CD4-positive, alpha-beta memory T cell (primary cell): Measurements from ENCODE around the gene HRH1. TPM values are rescaled to one million over a fixed set of nuclear protein-coding genes. Genes with fewer than 3 reads are reported as not detected.

Experiments
- CTCF ChIA-PET: fragments of 350-600 bp; sonication (Branson Sonifier 250); formaldehyde crosslinking; loops from one replicate; lab custom pipeline; 2021; ENCODE audit warnings: inconsistent platforms; ENCODE audit not compliant: partially characterized antibody; lab: Charles Lee
- POLR2A ChIA-PET: fragments of 350-600 bp; sonication (Branson Sonifier 250); formaldehyde crosslinking; loops from one replicate; lab custom pipeline; 2021; ENCODE audit not compliant: partially characterized antibody; lab: Charles Lee
- DNase-seq, 5 donors: peaks; one replicate each; pipeline versions ENCODE4 v3.0.0 to v3.0.0-alpha.2; 2020 to 2022; ENCODE audit warnings: mixed read lengths in 1 of 5
- H3K27ac ChIP-seq: one replicate; pipeline ENCODE4 v1.7.0; 2013; ENCODE audit warnings: low read depth, low read length
- H3K27me3 ChIP-seq: 2 replicates; pipeline ENCODE4 v1.7.0; 2013; ENCODE audit warnings: mild to moderate bottlenecking, low read length, moderate library complexity; ENCODE audit not compliant: insufficient read depth
- H3K36me3 ChIP-seq: 2 replicates; pipeline ENCODE4 v1.7.0; 2013; ENCODE audit warnings: mild to moderate bottlenecking, low read length, moderate library complexity; ENCODE audit not compliant: insufficient read depth
- H3K4me1 ChIP-seq: 2 replicates; pipeline ENCODE4 v1.7.0; 2013; ENCODE audit warnings: mild to moderate bottlenecking, low read length, moderate library complexity; ENCODE audit not compliant: insufficient read depth
- H3K4me3 ChIP-seq, 2 donors: one replicate each; pipeline ENCODE4 v1.7.0; 2013; ENCODE audit warnings: low read length in 2 of 2, mild to moderate bottlenecking in 1 of 2
- H3K9me3 ChIP-seq, 2 donors: one replicate each; pipeline ENCODE4 v1.7.0; 2013; ENCODE audit warnings: low read length in 2 of 2, control low read depth in 1 of 2; ENCODE audit not compliant: control insufficient read depth in 1 of 2
- H3K27ac Mint-ChIP-seq, 7 donors: one replicate each; pipeline ENCODE4 v1.8.0; 2020 to 2021; ENCODE audit warnings: mixed read lengths in 7 of 7, mild to moderate bottlenecking in 6 of 7, inconsistent platforms in 3 of 7, moderate library complexity in 3 of 7
- H3K27me3 Mint-ChIP-seq, 2 donors: one replicate each; pipeline ENCODE4 v1.8.0; 2020 to 2021; ENCODE audit warnings: mixed read lengths in 2 of 2
- H3K36me3 Mint-ChIP-seq, 2 donors: one replicate each; pipeline ENCODE4 v1.8.0; 2020 to 2021; ENCODE audit warnings: mixed read lengths in 2 of 2, inconsistent platforms in 1 of 2, mild to moderate bottlenecking in 1 of 2
- H3K4me1 Mint-ChIP-seq, 4 donors: one replicate each; pipeline ENCODE4 v1.8.0; 2020 to 2021; ENCODE audit warnings: mixed read lengths in 4 of 4, mild to moderate bottlenecking in 1 of 4
- H3K4me3 Mint-ChIP-seq, 8 donors: one replicate each; pipeline ENCODE4 v1.8.0; 2020 to 2021; ENCODE audit warnings: mixed read lengths in 8 of 8, mild to moderate bottlenecking in 7 of 8, moderate library complexity in 6 of 8, inconsistent platforms in 3 of 8
- H3K9me3 Mint-ChIP-seq, 8 donors: one replicate each; pipeline ENCODE4 v1.8.0; 2020 to 2021; ENCODE audit warnings: mixed read lengths in 8 of 8, mild to moderate bottlenecking in 5 of 8, inconsistent platforms in 3 of 8, moderate library complexity in 1 of 8
- intact Hi-C: fragments of 100-400 bp; cut with micrococcal nuclease; formaldehyde crosslinking; loops from one replicate; pipeline ENCODE4 v1.15.1; 2023
- polyA plus RNA-seq, 2 donors: library from polyadenylated mRNA; unstranded; fragments of 300-500 nt; fragmentation: Illumina TruSeq; gene quantifications; one replicate each; pipeline ENCODE4 v1.2.3, GENCODE V29; 2021
- total RNA-seq, 2 experiments: library from RNA; stranded (reverse); gene quantifications; one replicate each; pipeline ENCODE4 v1.2.3, GENCODE V29; 2021

The HRH1 gene
- total and polyA plus RNA-seq, 4 experiments from 2014 or later: 0.31 to 0.81 (median 0.58) TPM; not detected in 1

DNA sequence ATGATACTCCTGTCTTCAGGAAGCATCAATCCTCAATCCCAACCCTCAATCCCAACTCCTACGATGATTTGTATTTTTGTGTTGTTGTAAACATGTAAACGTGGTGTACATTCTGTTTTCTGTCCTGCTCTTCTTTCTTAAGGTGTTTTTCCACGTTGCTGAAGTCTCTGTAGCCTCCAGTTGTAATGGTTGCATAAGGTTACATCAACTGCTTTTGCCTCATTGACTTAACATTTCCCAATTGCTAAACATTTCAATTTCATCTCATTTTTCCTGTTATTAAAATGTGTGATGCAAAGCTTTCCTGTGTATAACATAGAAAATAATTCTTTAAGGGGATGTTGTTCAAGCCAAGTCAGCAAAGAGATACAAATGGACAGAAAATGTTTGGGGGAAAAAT, 33.4 kb downstream of the HRH1 start:
- H3K4me1 ChIP-seq: no peaks in the 10 kb centered on the region
- intact Hi-C loops: no loop called here
- Mint-ChIP-seq H3K4me3 (no peak overlapping the region), H3K27ac (no peak overlapping the region), H3K4me1 (no peaks in the 10 kb centered on the region), H3K9me3 (peaks cover 0 to 4% (median 0%) of the 10 kb centered on the region in 8 donors), H3K36me3 (no peaks in the 10 kb centered on the region), H3K27me3 (peaks cover 9 to 14% of the 10 kb centered on the region in 2 donors)
- H3K36me3 ChIP-seq: no peaks in the 10 kb centered on the region
- DNase-seq: no peak
- H3K9me3 ChIP-seq: no peaks in the 10 kb centered on the region
- POLR2A ChIA-PET: no interaction called here
- CTCF ChIA-PET: no interaction called here
- no peak overlapping the region for H3K27ac ChIP-seq
- H3K4me3 ChIP-seq: no peak overlapping the region
- no peaks in the 10 kb centered on the region for H3K27me3 ChIP-seq

DNA sequence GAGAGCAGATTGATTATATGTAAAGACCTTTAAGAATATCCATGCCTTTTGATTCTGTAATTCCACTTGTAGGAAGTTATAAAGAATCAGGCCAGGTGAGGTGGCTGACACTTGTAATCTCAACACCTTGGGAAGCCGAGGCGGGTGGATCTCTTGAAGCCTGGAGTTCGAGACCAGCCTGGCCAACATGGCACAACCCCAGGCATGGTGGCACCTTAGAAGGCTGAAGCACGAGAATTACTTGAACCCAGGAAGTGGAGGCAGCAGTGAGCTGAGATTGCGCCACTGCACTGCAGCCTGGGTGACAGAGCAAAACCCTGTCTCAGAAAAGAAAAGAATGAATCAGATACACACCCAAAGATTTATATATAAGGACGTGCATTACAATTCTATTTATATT, 33.9 kb downstream of the HRH1 start:
- Histone ChIP-seq H3K9me3 (no peaks in the 10 kb centered on the region), H3K4me1 (no peaks in the 10 kb centered on the region), H3K27me3 (no peaks in the 10 kb centered on the region), H3K27ac (no peak overlapping the region), H3K4me3 (no peak overlapping the region), H3K36me3 (no peaks in the 10 kb centered on the region)
- peaks cover 0 to 4% (median 0%) of the 10 kb centered on the region in 8 donors for H3K9me3 Mint-ChIP-seq
- H3K4me3 Mint-ChIP-seq: no peak overlapping the region
- H3K4me1 Mint-ChIP-seq: no peaks in the 10 kb centered on the region
- H3K27me3 Mint-ChIP-seq: peaks cover 9 to 14% of the 10 kb centered on the region in 2 donors
- CTCF ChIA-PET: no interaction called here
- no peaks in the 10 kb centered on the region for H3K36me3 Mint-ChIP-seq
- no peak for DNase-seq
- H3K27ac Mint-ChIP-seq: no peak overlapping the region
- intact Hi-C loops: no loop called here
- POLR2A ChIA-PET: no interaction called here

- H3K4me3 Mint-ChIP-seq: no peak overlapping the region
- Histone ChIP-seq H3K9me3 (no peaks in the 10 kb centered on the region), H3K4me3 (no peak overlapping the region), H3K36me3 (no peaks in the 10 kb centered on the region), H3K4me1 (no peaks in the 10 kb centered on the region), H3K27me3 (no peaks in the 10 kb centered on the region), H3K27ac (no peak overlapping the region)
- peaks cover 11 to 19% of the 10 kb centered on the region in 2 donors for H3K27me3 Mint-ChIP-seq
- no peak overlapping the region for H3K27ac Mint-ChIP-seq
- DNase-seq: no peak
- H3K4me1 Mint-ChIP-seq: peaks cover 0 to 3% (median 1%) of the 10 kb centered on the region in 4 donors
- H3K9me3 Mint-ChIP-seq: peaks cover 0 to 5% (median 1%) of the 10 kb centered on the region in 8 donors
- intact Hi-C loops: no loop called here
- ChIA-PET POLR2A (no interaction called here), CTCF (no interaction called here)
- H3K36me3 Mint-ChIP-seq: no peaks in the 10 kb centered on the region
These were observed 40.9 kb downstream of the HRH1 start for GRCh38 chr3:11195201-11195600.

DNA sequence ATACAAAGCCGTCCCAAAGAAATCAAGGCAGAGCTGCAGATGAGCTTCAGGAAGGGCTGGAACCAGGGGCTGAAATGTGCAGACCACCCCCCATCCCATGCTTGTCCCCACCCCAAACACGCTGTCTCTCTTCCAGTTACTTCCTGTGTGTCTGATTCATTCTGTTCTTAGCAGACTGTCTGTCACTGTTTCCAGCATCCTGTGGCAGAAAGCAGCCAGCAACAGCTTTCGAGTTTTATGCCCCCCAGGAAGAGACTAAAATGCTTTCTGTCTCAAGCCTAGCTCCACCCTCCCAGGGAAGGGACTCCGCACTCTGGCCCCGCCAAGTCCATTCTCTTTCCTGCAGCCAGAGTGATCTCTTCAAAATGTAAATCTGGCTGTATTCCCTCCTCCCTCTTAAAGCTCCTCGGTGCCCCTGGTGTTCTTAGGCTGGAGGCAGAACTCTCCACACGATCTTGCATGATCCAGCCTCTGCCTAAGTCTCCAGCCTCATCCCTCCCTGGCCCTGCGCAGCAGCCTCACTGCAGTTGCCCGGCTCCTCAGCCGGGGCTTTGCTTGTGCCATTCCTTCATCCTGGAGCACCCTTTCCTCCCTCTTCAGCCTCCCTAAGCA, 41.5 kb downstream of the HRH1 start:
- intact Hi-C loops: no loop called here
- no peak for DNase-seq
- CTCF ChIA-PET: no interaction called here
- Histone ChIP-seq H3K4me1 (no peaks in the 10 kb centered on the region), H3K4me3 (no peak overlapping the region), H3K36me3 (no peaks in the 10 kb centered on the region), H3K27ac (no peak overlapping the region), H3K9me3 (no peaks in the 10 kb centered on the region), H3K27me3 (no peaks in the 10 kb centered on the region)
- POLR2A ChIA-PET: no interaction called here
- H3K27me3 Mint-ChIP-seq: peaks cover 11 to 19% of the 10 kb centered on the region in 2 donors
- H3K27ac Mint-ChIP-seq: no peak overlapping the region
- H3K4me1 Mint-ChIP-seq: peaks cover 0 to 3% (median 1%) of the 10 kb centered on the region in 4 donors
- H3K4me3 Mint-ChIP-seq: no peak overlapping the region
- peaks cover 0 to 5% (median 1%) of the 10 kb centered on the region in 8 donors for H3K9me3 Mint-ChIP-seq
- no peaks in the 10 kb centered on the region for H3K36me3 Mint-ChIP-seq

GRCh38 chr3:11197484-11197883, 43.2 kb downstream of the HRH1 start:
- Mint-ChIP-seq H3K27ac (no peak overlapping the region), H3K36me3 (no peaks in the 10 kb centered on the region), H3K4me1 (peaks cover 0 to 3% (median 1%) of the 10 kb centered on the region in 4 donors), H3K9me3 (peaks cover 0 to 5% (median under 1%) of the 10 kb centered on the region in 8 donors), H3K4me3 (no peak overlapping the region), H3K27me3 (peaks cover 14 to 24% of the 10 kb centered on the region in 2 donors)
- H3K4me1 ChIP-seq: no peaks in the 10 kb centered on the region
- POLR2A ChIA-PET: no interaction called here
- CTCF ChIA-PET: interaction anchor here (1.2 kb wide), 1 partner anchor 39 kb away, joined by 3 read pairs; no protein-coding TSS in a partner anchor
- H3K9me3 ChIP-seq: no peaks in the 10 kb centered on the region
- no peak for DNase-seq
- intact Hi-C loops: no loop called here
- H3K27ac ChIP-seq: no peak overlapping the region
- H3K27me3 ChIP-seq: no peaks in the 10 kb centered on the region
- no peak overlapping the region for H3K4me3 ChIP-seq
- H3K36me3 ChIP-seq: no peaks in the 10 kb centered on the region

DNA sequence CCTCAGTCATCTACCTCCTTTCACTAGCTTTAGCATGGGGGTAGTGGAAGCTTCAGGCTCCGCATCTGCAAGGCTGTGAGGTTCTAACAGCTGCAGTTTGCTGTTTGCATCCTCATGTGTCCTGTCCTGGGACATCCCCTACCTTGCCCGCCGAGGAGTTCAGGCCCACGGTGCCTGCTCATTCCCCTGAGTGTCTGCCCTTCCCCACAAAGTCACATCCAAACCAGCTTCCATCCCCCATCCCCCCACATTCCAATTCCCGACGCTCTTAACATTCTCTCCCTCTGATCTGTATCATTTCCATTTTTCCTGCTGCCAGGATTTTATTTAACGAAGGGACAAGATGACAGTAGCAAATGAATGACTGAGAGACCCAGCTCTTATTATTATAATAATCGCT, 43.8 kb downstream of the HRH1 start:
- peaks cover 14 to 24% of the 10 kb centered on the region in 2 donors for H3K27me3 Mint-ChIP-seq
- no peaks in the 10 kb centered on the region for H3K36me3 Mint-ChIP-seq
- no peaks in the 10 kb centered on the region for H3K36me3 ChIP-seq
- H3K27me3 ChIP-seq: no peaks in the 10 kb centered on the region
- H3K27ac ChIP-seq: no peak overlapping the region
- peaks cover 0 to 4% (median 0%) of the 10 kb centered on the region in 8 donors for H3K9me3 Mint-ChIP-seq
- no peaks in the 10 kb centered on the region for H3K9me3 ChIP-seq
- H3K4me1 Mint-ChIP-seq: peaks cover 0 to 3% (median 1%) of the 10 kb centered on the region in 4 donors
- no peaks in the 10 kb centered on the region for H3K4me1 ChIP-seq
- POLR2A ChIA-PET: no interaction called here
- CTCF ChIA-PET: interaction anchor here (1.2 kb wide), 1 partner anchor 38 kb away, joined by 3 read pairs; no protein-coding TSS in a partner anchor
- intact Hi-C loops: no loop called here
- no peak overlapping the region for H3K4me3 ChIP-seq
- no peak overlapping the region for H3K27ac Mint-ChIP-seq
- DNase-seq: no peak
- H3K4me3 Mint-ChIP-seq: no peak overlapping the region

DNA sequence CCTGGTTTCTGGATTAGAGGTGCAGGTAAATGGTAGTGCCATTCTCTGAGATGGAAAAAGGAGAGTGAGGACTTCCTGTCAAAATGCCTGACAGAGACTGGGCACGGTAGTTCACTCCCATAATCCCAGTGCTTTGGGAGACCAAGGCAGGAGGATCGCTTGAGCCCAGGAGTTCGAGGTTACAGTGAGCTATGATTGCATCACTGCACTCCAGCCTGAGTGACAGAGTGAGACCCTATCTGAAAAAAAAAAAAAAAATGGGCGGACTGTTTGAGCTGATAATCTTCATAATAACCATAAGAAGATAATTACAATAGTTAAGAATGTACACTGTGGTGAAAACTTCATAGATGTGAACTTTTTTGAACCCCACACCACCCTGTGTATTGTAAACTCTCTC, 44.2 kb downstream of the HRH1 start:
- CTCF ChIA-PET: interaction anchor here (1.2 kb wide), 1 partner anchor 38 kb away, joined by 3 read pairs; no protein-coding TSS in a partner anchor
- intact Hi-C loops: no loop called here

More for the DNA sequence above, 44.2 kb downstream of the HRH1 start:
- H3K9me3 ChIP-seq: no peaks in the 10 kb centered on the region
- no peak for DNase-seq
- Mint-ChIP-seq H3K4me3 (no peak overlapping the region), H3K9me3 (peaks cover 0 to 3% (median 0%) of the 10 kb centered on the region in 8 donors), H3K27ac (no peak overlapping the region), H3K27me3 (peaks cover 14 to 24% of the 10 kb centered on the region in 2 donors), H3K4me1 (peaks cover 0 to 3% (median 1%) of the 10 kb centered on the region in 4 donors), H3K36me3 (no peaks in the 10 kb centered on the region)
- H3K4me3 ChIP-seq: no peak overlapping the region
- H3K27me3 ChIP-seq: no peaks in the 10 kb centered on the region
- H3K4me1 ChIP-seq: no peaks in the 10 kb centered on the region
- no peak overlapping the region for H3K27ac ChIP-seq
- H3K36me3 ChIP-seq: no peaks in the 10 kb centered on the region
- POLR2A ChIA-PET: no interaction called here
